Measurements from ENCODE around the gene RPAP2.

DNA sequence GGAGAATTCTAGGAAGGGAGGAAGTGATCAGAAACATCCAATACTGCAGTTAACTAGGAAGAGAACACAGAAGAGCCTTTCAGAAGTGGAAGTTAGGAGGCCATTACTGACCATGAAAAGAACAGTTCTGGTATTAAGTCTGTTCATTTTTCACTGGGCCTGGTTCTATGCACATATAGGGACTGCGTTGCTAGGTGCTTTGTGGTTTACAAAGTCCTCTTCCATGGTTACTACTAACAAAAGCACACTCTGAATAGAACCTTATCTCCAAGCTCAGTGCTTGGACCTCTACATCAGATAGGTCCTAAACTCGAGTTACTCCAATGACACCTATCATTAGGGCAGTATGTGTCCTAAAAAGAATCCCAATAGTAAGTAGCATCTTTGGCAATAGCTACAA is 75.4 kb downstream of the RPAP2 start:
- TF ChIP-seq, protein P1, sequence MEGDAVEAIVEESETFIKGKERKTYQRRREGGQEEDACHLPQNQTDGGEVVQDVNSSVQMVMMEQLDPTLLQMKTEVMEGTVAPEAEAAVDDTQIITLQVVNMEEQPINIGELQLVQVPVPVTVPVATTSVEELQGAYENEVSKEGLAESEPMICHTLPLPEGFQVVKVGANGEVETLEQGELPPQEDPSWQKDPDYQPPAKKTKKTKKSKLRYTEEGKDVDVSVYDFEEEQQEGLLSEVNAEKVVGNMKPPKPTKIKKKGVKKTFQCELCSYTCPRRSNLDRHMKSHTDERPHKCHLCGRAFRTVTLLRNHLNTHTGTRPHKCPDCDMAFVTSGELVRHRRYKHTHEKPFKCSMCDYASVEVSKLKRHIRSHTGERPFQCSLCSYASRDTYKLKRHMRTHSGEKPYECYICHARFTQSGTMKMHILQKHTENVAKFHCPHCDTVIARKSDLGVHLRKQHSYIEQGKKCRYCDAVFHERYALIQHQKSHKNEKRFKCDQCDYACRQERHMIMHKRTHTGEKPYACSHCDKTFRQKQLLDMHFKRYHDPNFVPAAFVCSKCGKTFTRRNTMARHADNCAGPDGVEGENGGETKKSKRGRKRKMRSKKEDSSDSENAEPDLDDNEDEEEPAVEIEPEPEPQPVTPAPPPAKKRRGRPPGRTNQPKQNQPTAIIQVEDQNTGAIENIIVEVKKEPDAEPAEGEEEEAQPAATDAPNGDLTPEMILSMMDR (conservative IDR thresholded peaks at IDR 0.05; ENCODE audit: low read depth, low read length) = no peak
- no peak for TF ChIP-seq EZH2 (IDR thresholded peaks at IDR 0.05; ENCODE audit: borderline replicate concordance, low read depth, low read length, poor library complexity, severe bottlenecking)

Measured in A673 (cell line).